ENCODE measurements around the gene ABITRAM. TPM values are rescaled to one million over a fixed set of nuclear protein-coding genes. Genes with fewer than 3 reads are reported as not detected.

Gene ABITRAM
- polyA plus RNA-seq, 3 donors, result 15.9 to 27.5 (median 16.1) TPM

- no peaks in the 10 kb centered on the region for H3K4me1 ChIP-seq (ENCODE audit: control insufficient read depth in 1 of 2, insufficient read depth in 2 of 2, low read length in 2 of 2)
- H4K20me1 ChIP-seq (ENCODE audit: insufficient read depth, low read length), result no peaks in the 10 kb centered on the region
- H2AFZ ChIP-seq (ENCODE audit: insufficient read depth, low read depth, low read length, poor library complexity, severe bottlenecking), result no peak overlapping the region
- intact Hi-C loops (cut with micrococcal nuclease), result no loop called here
- no peaks in the 10 kb centered on the region for H3K27me3 ChIP-seq (ENCODE audit: control insufficient read depth in 2 of 2, insufficient read depth in 2 of 2, low read length in 2 of 2)
- Mint-ChIP-seq H3K27me3 (ENCODE audit: low read depth in 3 of 3) (no peaks in the 10 kb centered on the region), H3K27ac (no peak overlapping the region), H3K36me3 (peaks cover 16 to 21% of the 10 kb centered on the region in 2 donors), H3K4me1 (no peaks in the 10 kb centered on the region), H3K4me3 (no peak overlapping the region), H3K9me3 (peaks cover 0 to 9% (median 3%) of the 10 kb centered on the region in 7 donors)
- whole genome bisulfite sequencing (ENCODE audit: insufficient coverage), result no CpG with 5 or more reads among the region's 3 CpGs
- H3K4me3 ChIP-seq (replicated peaks in 1 of 3; ENCODE audit: low read depth in 2 of 3, low read length in 3 of 3), result no peak overlapping the region
- no peaks in the 10 kb centered on the region for H3K36me3 ChIP-seq (replicated peaks in 1 of 2; ENCODE audit: control insufficient read depth in 1 of 2, insufficient read depth in 2 of 2, low read length in 2 of 2)
- H3K79me2 ChIP-seq (ENCODE audit: insufficient read depth, low read length), result no peaks in the 10 kb centered on the region
- no peak for TF ChIP-seq CTCF (IDR thresholded peaks at IDR 0.05)
- H3K27ac ChIP-seq (ENCODE audit: low read depth in 1 of 2, low read length in 2 of 2), result no peak overlapping the region
- no peak overlapping the region for H3K4me2 ChIP-seq (replicated peaks; ENCODE audit: extremely low read depth, low read length, poor library complexity, severe bottlenecking)
- no peak for DNase-seq
- H3K9me3 ChIP-seq (replicated peaks in 1 of 2; ENCODE audit: control insufficient read depth in 1 of 2, insufficient read depth in 1 of 2, low read length in 2 of 2), result peaks cover 0 to 3% of the 10 kb centered on the region in 2 donors
- H3K9ac ChIP-seq (ENCODE audit: insufficient read depth, low read length, poor library complexity, severe bottlenecking), result no peak overlapping the region
These were observed 38.0 kb downstream of the ABITRAM start for GRCh38 chr9:108972186-108972585.

- Histone ChIP-seq H4K20me1 (ENCODE audit: insufficient read depth, low read length) (no peaks in the 10 kb centered on the region), H3K36me3 (replicated peaks in 1 of 2; ENCODE audit: control insufficient read depth in 1 of 2, insufficient read depth in 2 of 2, low read length in 2 of 2) (no peaks in the 10 kb centered on the region), H3K79me2 (ENCODE audit: insufficient read depth, low read length) (no peaks in the 10 kb centered on the region), H3K4me3 (replicated peaks in 1 of 3; ENCODE audit: low read depth in 2 of 3, low read length in 3 of 3) (no peak overlapping the region), H3K27me3 (ENCODE audit: control insufficient read depth in 2 of 2, insufficient read depth in 2 of 2, low read length in 2 of 2) (no peaks in the 10 kb centered on the region), H3K9me3 (replicated peaks in 1 of 2; ENCODE audit: control insufficient read depth in 1 of 2, insufficient read depth in 1 of 2, low read length in 2 of 2) (peaks cover 0 to 3% of the 10 kb centered on the region in 2 donors), H3K4me1 (ENCODE audit: control insufficient read depth in 1 of 2, insufficient read depth in 2 of 2, low read length in 2 of 2) (no peaks in the 10 kb centered on the region), H3K27ac (ENCODE audit: low read depth in 1 of 2, low read length in 2 of 2) (no peak overlapping the region), H3K9ac (ENCODE audit: insufficient read depth, low read length, poor library complexity, severe bottlenecking) (no peak overlapping the region), H2AFZ (ENCODE audit: insufficient read depth, low read depth, low read length, poor library complexity, severe bottlenecking) (no peak overlapping the region), H3K4me2 (replicated peaks; ENCODE audit: extremely low read depth, low read length, poor library complexity, severe bottlenecking) (no peak overlapping the region)
- Mint-ChIP-seq H3K9me3 (peaks cover 0 to 9% (median 3%) of the 10 kb centered on the region in 7 donors), H3K4me3 (no peak overlapping the region), H3K4me1 (no peaks in the 10 kb centered on the region), H3K27me3 (ENCODE audit: low read depth in 3 of 3) (no peaks in the 10 kb centered on the region), H3K36me3 (peaks cover 16 to 21% of the 10 kb centered on the region in 2 donors), H3K27ac (no peak overlapping the region)
- intact Hi-C loops (cut with micrococcal nuclease), result no loop called here
- no peak for TF ChIP-seq CTCF (IDR thresholded peaks at IDR 0.05)
- no peak for DNase-seq
- WGBS (ENCODE audit: insufficient coverage), result no CpG with 5 or more reads among the region's 2 CpGs
These were observed 38.5 kb downstream of the ABITRAM start for GRCh38 chr9:108972626-108973209.

All from CD14-positive monocyte (primary cell).